Measurements from ENCODE around the gene ARID1B.

DNA sequence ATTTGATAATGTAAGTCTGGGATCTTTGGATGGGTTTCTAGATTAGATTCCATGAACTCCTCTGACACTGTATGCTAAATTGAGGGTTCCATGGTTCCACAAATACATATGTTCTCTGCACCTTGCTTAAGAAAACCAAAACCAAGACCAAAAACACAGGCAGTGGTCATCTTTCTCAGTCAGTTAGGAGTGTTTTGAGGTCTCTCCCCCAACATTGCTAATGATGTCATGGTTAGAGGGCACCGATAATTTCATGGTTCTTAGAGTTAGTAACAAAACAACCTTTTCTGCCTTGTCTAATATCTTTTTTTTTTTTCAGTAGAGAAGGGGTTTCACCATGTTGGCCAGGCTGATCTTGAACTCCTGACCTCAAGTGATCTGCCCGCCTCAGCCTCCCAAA lies 44.5 kb downstream of the ARID1B start:
- TF ChIP-seq, protein P1, sequence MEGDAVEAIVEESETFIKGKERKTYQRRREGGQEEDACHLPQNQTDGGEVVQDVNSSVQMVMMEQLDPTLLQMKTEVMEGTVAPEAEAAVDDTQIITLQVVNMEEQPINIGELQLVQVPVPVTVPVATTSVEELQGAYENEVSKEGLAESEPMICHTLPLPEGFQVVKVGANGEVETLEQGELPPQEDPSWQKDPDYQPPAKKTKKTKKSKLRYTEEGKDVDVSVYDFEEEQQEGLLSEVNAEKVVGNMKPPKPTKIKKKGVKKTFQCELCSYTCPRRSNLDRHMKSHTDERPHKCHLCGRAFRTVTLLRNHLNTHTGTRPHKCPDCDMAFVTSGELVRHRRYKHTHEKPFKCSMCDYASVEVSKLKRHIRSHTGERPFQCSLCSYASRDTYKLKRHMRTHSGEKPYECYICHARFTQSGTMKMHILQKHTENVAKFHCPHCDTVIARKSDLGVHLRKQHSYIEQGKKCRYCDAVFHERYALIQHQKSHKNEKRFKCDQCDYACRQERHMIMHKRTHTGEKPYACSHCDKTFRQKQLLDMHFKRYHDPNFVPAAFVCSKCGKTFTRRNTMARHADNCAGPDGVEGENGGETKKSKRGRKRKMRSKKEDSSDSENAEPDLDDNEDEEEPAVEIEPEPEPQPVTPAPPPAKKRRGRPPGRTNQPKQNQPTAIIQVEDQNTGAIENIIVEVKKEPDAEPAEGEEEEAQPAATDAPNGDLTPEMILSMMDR (IDR thresholded peaks at IDR 0.05 in 8 of 11, conservative IDR thresholded peaks at IDR 0.05 in 3 of 11) = no peak
- TF ChIP-seq POLR2A (IDR thresholded peaks at IDR 0.05) = no peak
